Endothelial cell of umbilical vein (primary cell): Measurements from ENCODE around the gene NSUN7. TPM values are rescaled to one million over a fixed set of nuclear protein-coding genes. Genes with fewer than 3 reads are reported as not detected.

ENCODE experiments used
- BruUV-seq: library from RNA; stranded (reverse); fragments of 400-500 nt; replicated peaks from 2 replicates; lab custom pipeline; 2021; lab: Mats Ljungman, UMichigan
- CTCF ChIA-PET: fragments of 300-600, 350-600 bp; sonication (Branson Sonifier 250); formaldehyde crosslinking; loops from one replicate; lab custom pipeline; 2021; ENCODE audit warnings: antibody characterized with exemption, inconsistent platforms; lab: Charles Lee
- POLR2A ChIA-PET: fragments of 300-600, 350-600 bp; sonication (Branson Sonifier 250); formaldehyde crosslinking; loops from one replicate; lab custom pipeline; 2021; ENCODE audit warnings: antibody characterized with exemption, inconsistent platforms; lab: Charles Lee
- DNase-seq: peaks from one replicate; pipeline ENCODE4 v3.0.0-alpha.2; 2011; ENCODE audit warnings: low read depth, low spot score
- FAIRE-seq: peaks from 2 replicates; lab custom pipeline; 2011; peaks lifted over from hg19 to GRCh38; lab: Jason Lieb, UNC
- H2AFZ ChIP-seq: 2 replicates; pipeline ENCODE4 v1.6.0; 2012; ENCODE audit warnings: low read depth, low read length, control low read depth, inconsistent platforms
- H3K27ac ChIP-seq: 2 replicates; pipeline ENCODE4 v1.5.1; 2011; ENCODE audit warnings: low read depth, mild to moderate bottlenecking, control low read depth, low read length, moderate library complexity; ENCODE audit not compliant: insufficient read depth
- H3K27me3 ChIP-seq, 2 experiments: 2 replicates each; pipeline versions ENCODE4 v1.6.0 to v1.6.1; 2011; ENCODE audit warnings: low read length in 2 of 2, mixed read lengths in 1 of 2; ENCODE audit not compliant: control insufficient read depth in 2 of 2, insufficient read depth in 2 of 2
- H3K36me3 ChIP-seq, 2 experiments: 2 replicates in 1 of 2; 3 replicates in 1 of 2; pipeline ENCODE4 v1.5.1; 2011; ENCODE audit warnings: low read length in 2 of 2, mild to moderate bottlenecking in 1 of 2, moderate library complexity in 1 of 2; ENCODE audit not compliant: control insufficient read depth in 2 of 2, insufficient read depth in 2 of 2; ENCODE audit errors: extremely low read depth in 1 of 2
- H3K4me1 ChIP-seq: 3 replicates; pipeline ENCODE4 v1.5.1; 2011; ENCODE audit warnings: mild to moderate bottlenecking, low read length; ENCODE audit not compliant: control insufficient read depth, insufficient read depth; ENCODE audit errors: extremely low read depth
- H3K4me2 ChIP-seq: 2 replicates; pipeline ENCODE4 v1.6.1; 2011; ENCODE audit warnings: low read length, control low read depth, mixed read lengths; ENCODE audit not compliant: insufficient read depth
- H3K4me3 ChIP-seq, 3 experiments: fragments of 200-600 bp in 1 of 3; sonication (generic), shearing (Covaris generic) in 1 of 3; replicated peaks in 1 of 3; 2 replicates each; pipeline ENCODE4 v1.5.1; 2011 to 2016; ENCODE audit warnings: control low read depth in 3 of 3, low read length in 3 of 3, mild to moderate bottlenecking in 2 of 3, inconsistent platforms in 1 of 3, low read depth in 1 of 3, moderate library complexity in 1 of 3; ENCODE audit not compliant: insufficient read depth in 1 of 3
- H3K79me2 ChIP-seq: 2 replicates; pipeline ENCODE4 v1.6.0; 2012; ENCODE audit warnings: low read length, inconsistent platforms; ENCODE audit not compliant: control insufficient read depth, insufficient read depth
- H3K9ac ChIP-seq: replicated peaks from 2 replicates; pipeline ENCODE3; 2011; ENCODE audit warnings: low read length, control low read depth; ENCODE audit not compliant: insufficient read depth; ENCODE audit errors: extremely low read depth
- H3K9me1 ChIP-seq: replicated peaks from 3 replicates; pipeline ENCODE4 v1.6.0; 2011; ENCODE audit warnings: mild to moderate bottlenecking, low read length; ENCODE audit not compliant: control insufficient read depth, insufficient read depth; ENCODE audit errors: extremely low read depth
- H3K9me3 ChIP-seq: replicated peaks from 2 replicates; pipeline ENCODE4 v1.5.1; 2012; ENCODE audit warnings: low read length, inconsistent platforms; ENCODE audit not compliant: control insufficient read depth, insufficient read depth
- H4K20me1 ChIP-seq: replicated peaks from 2 replicates; pipeline ENCODE3; 2011; ENCODE audit warnings: mild to moderate bottlenecking, low read length; ENCODE audit not compliant: control insufficient read depth, insufficient read depth; ENCODE audit errors: extremely low read depth
- CTCF ChIP-seq, 2 donors: IDR thresholded peaks; 1 replicate in 1 of 2; 2 replicates in 1 of 2; pipeline ENCODE4 v1.5.1; 2011; ENCODE audit warnings: low read length in 2 of 2, mild to moderate bottlenecking in 2 of 2, moderate library complexity in 2 of 2, control low read depth in 1 of 2, inconsistent platforms in 1 of 2, low read depth in 1 of 2; ENCODE audit not compliant: insufficient read depth in 1 of 2; ENCODE audit errors: extremely low read depth in 1 of 2
- EZH2 ChIP-seq: IDR thresholded peaks from 2 replicates; pipeline ENCODE4 v1.6.1; 2012; ENCODE audit warnings: borderline replicate concordance, low read depth, mild to moderate bottlenecking, moderate library complexity, low read length, inconsistent platforms; ENCODE audit not compliant: severe bottlenecking
- FOS ChIP-seq: IDR thresholded peaks from 2 replicates; pipeline ENCODE4 v1.6.1; 2011; ENCODE audit warnings: mild to moderate bottlenecking, low read length, moderate library complexity, borderline replicate concordance; ENCODE audit not compliant: insufficient read depth
- GATA2 ChIP-seq: IDR thresholded peaks from 2 replicates; pipeline ENCODE4 v1.7.0; 2011; ENCODE audit warnings: low read depth, mild to moderate bottlenecking, moderate library complexity, mixed read lengths, low read length; ENCODE audit not compliant: insufficient read length, insufficient read depth
- JUN ChIP-seq: IDR thresholded peaks from 2 replicates; pipeline ENCODE4 v1.6.1; 2011; ENCODE audit warnings: borderline replicate concordance, low read depth; ENCODE audit not compliant: insufficient read length, insufficient read depth
- MAX ChIP-seq: IDR thresholded peaks from 2 replicates; pipeline ENCODE4 v1.6.1; 2011; ENCODE audit not compliant: insufficient read depth, insufficient read length
- MYC ChIP-seq: IDR thresholded peaks from one replicate; pipeline ENCODE4 v1.6.1; 2011; ENCODE audit warnings: mild to moderate bottlenecking, low read depth, low read length
- POLR2A ChIP-seq: IDR thresholded peaks from 2 replicates; pipeline ENCODE4 v1.6.1; 2012; ENCODE audit warnings: low read depth, mild to moderate bottlenecking, control low read depth, low read length
- POLR2AphosphoS5 ChIP-seq: IDR thresholded peaks from 2 replicates; pipeline ENCODE4 v1.6.1; 2012; ENCODE audit warnings: low read depth, mild to moderate bottlenecking, control low read depth, low read length, moderate library complexity; ENCODE audit not compliant: insufficient read depth
- dilution Hi-C: fragments of 300-500 bp; cut with MboI; formaldehyde crosslinking; loops from one replicate; pipeline ENCODE4 v1.15.0; 2019; ENCODE audit warnings: low sequenced_read_pairs; ENCODE audit not compliant: extremely low pct_ligation_motif_present
- intact Hi-C: fragments of 100-400 bp; cut with micrococcal nuclease; formaldehyde crosslinking; loops from one replicate; pipeline ENCODE4 v1.10.0; 2022
- polyA plus RNA-seq, 4 experiments: library from polyadenylated mRNA; depleted of rRNA in 3 of 4; stranded (reverse) in 3 of 4; unstranded in 1 of 4; fragments of >200 nt; gene quantifications; 2 replicates each; pipeline versions ENCODE4 v1.2.1 to v1.2.3, GENCODE V29; 2011 to 2012; ENCODE audit warnings: missing spikeins in 1 of 4
- total RNA-seq: library from RNA; stranded (reverse); gene quantifications from 2 replicates; pipeline ENCODE4 v1.2.3, GENCODE V29; 2021

The NSUN7 gene
- total and polyA plus RNA-seq, 2 donors (not counting 3 experiments of a cell fraction or from before 2014, with no cell fraction given) = 0.03 to 0.20 TPM

- H3K9me1 ChIP-seq = no peaks in the 10 kb centered on the region
- no peaks in the 10 kb centered on the region for H3K36me3 ChIP-seq
- no peaks in the 10 kb centered on the region for H3K9me3 ChIP-seq
- no peak overlapping the region for H3K27ac ChIP-seq
- ChIA-PET CTCF (no interaction called here), POLR2A (no interaction called here)
- no peak for FAIRE-seq
- H3K4me3 ChIP-seq = no peak overlapping the region
- no peak overlapping the region for H3K4me2 ChIP-seq
- intact Hi-C loops (no loop called here), dilution Hi-C loops (no loop called here)
- no peak overlapping the region for H2AFZ ChIP-seq
- no peaks in the 10 kb centered on the region for H4K20me1 ChIP-seq
- peaks cover 12 to 16% of the 10 kb centered on the region in 2 experiments for H3K27me3 ChIP-seq
- H3K4me1 ChIP-seq = peaks cover 1% of the 10 kb centered on the region
- no peak overlapping the region for H3K9ac ChIP-seq
- no peaks in the 10 kb centered on the region for H3K79me2 ChIP-seq
- no TSS peak for BruUV-seq
- DNase-seq = no peak
- no peak for TF ChIP-seq JUN
- TF ChIP-seq MYC = no peak
- TF ChIP-seq CTCF (IDR thresholded peaks at IDR 0.05; ENCODE audit: extremely low read depth in 1 of 2, insufficient read depth in 1 of 2, low read depth in 1 of 2, low read length in 2 of 2) = no peak
- no peak for TF ChIP-seq MAX
- no peak for TF ChIP-seq GATA2
- no peak for TF ChIP-seq POLR2AphosphoS5
- no peak for TF ChIP-seq EZH2
- no peak for TF ChIP-seq POLR2A
- no peak for TF ChIP-seq FOS
Observed at GRCh38 chr4:40755616-40756015, 5.9 kb downstream of the NSUN7 start.
